Forelimb muscle (tissue), 1 donor: ENCODE measurements around the gene YPEL1. TPM values are rescaled to one million over a fixed set of nuclear protein-coding genes. Genes with fewer than 3 reads are reported as not detected.
"Not testable (repeated sequence)": the region's sequence is repeated elsewhere in the genome, so short reads cannot be mapped to it uniquely, and the experiment has no call there.

ENCODE experiments used
- DNase-seq: peaks from one replicate; pipeline ENCODE4 v3.0.0-alpha.2; 2013; ENCODE audit warnings: low read depth
- polyA plus RNA-seq: library from polyadenylated mRNA; unstranded; fragments of 120-200 nt; gene quantifications from one replicate; pipeline ENCODE4 v1.2.1, GENCODE V29; 2013; ENCODE audit not compliant: insufficient read length

Gene YPEL1
- polyA plus RNA-seq, 1 donor: 18.6 TPM

- DNase-seq: no peak
Measured at GRCh38 chr22:21753374-21754111, 17.9 kb upstream of the YPEL1 start.

- DNase-seq: no peak
Measured at GRCh38 chr22:21752276-21752675, 16.7 kb upstream of the YPEL1 start.

GRCh38 chr22:21745948-21746347, 10.4 kb upstream of the YPEL1 start:
- no peak for DNase-seq

- not testable (repeated sequence) for DNase-seq
Measured at GRCh38 chr22:21744917-21745316, 9.3 kb upstream of the YPEL1 start.

GRCh38 chr22:21741790-21742189, 6.2 kb upstream of the YPEL1 start:
- DNase-seq: no peak

GRCh38 chr22:21741059-21741458, 5.5 kb upstream of the YPEL1 start:
- DNase-seq: no peak

- DNase-seq: no peak
Measured at GRCh38 chr22:21739828-21740377, 4.3 kb upstream of the YPEL1 start.

- DNase-seq: no peak
Measured at GRCh38 chr22:21738966-21739365, 3.4 kb upstream of the YPEL1 start.

- DNase-seq: no peak
Measured at GRCh38 chr22:21738081-21738480, 2.5 kb upstream of the YPEL1 start.

- no peak for DNase-seq
Measured at GRCh38 chr22:21736948-21737347, 1.4 kb upstream of the YPEL1 start.

GRCh38 chr22:21736084-21736642, 569 bp upstream of the YPEL1 start:
- no peak for DNase-seq

- no peak for DNase-seq
Measured at GRCh38 chr22:21734540-21735199, 924 bp downstream of the YPEL1 start.

- DNase-seq: no peak
Measured at GRCh38 chr22:21731503-21731902, 4.1 kb downstream of the YPEL1 start.

GRCh38 chr22:21730535-21731308, 4.9 kb downstream of the YPEL1 start:
- DNase-seq: no peak

- DNase-seq: not testable (repeated sequence)
Measured at GRCh38 chr22:21729184-21729583, 6.4 kb downstream of the YPEL1 start.

- DNase-seq: no peak
Measured at GRCh38 chr22:21728270-21728669, 7.3 kb downstream of the YPEL1 start.

- no peak for DNase-seq
Measured at GRCh38 chr22:21727768-21728167, 7.8 kb downstream of the YPEL1 start.

GRCh38 chr22:21727159-21727558, 8.4 kb downstream of the YPEL1 start:
- DNase-seq: no peak

- no peak for DNase-seq
Measured at GRCh38 chr22:21726650-21727049, 8.9 kb downstream of the YPEL1 start.

GRCh38 chr22:21725956-21726649, 9.5 kb downstream of the YPEL1 start:
- no peak for DNase-seq

- not testable (repeated sequence) for DNase-seq
Measured at GRCh38 chr22:21724496-21724895, 11.1 kb downstream of the YPEL1 start.
